ENCODE measurements around the gene LAG3.
"Not testable (repeated sequence)": the region's sequence is repeated elsewhere in the genome, so short reads cannot be mapped to it uniquely, and the experiment has no call there.

LAG3 gene

GRCh38 chr12:6772331-6772695 lies at the start of gene LAG3:
LAG3 (plus strand) TSS chr12:6772520; CDS start chr12:6772853, 333 bp downstream.
- peak within 1 kb of the TSS; percentile 59 for H3K4me3 Mint-ChIP-seq
- no peaks in the 10 kb centered on the region for H3K9me3 Mint-ChIP-seq
- H3K36me3 Mint-ChIP-seq, result no peaks in the 10 kb centered on the region
- H3K27me3 Mint-ChIP-seq, result peaks cover 99% of the 10 kb centered on the region
- peaks cover 62% of the 10 kb centered on the region for H3K4me1 Mint-ChIP-seq
- H3K27ac Mint-ChIP-seq, result peak within 1 kb of the TSS; percentile 64
- CTCF ChIA-PET, result interaction anchor here (1.7 to 1.8 kb wide), 2 partner anchors 9 to 19 kb away, joined by 4 to 7 read pairs; partner anchors contain the start of gene MLF2
- peak; percentile 68 for DNase-seq

GRCh38 chr12:6722863-6723262 lies 49.5 kb upstream of the LAG3 start:
- Mint-ChIP-seq H3K27ac (no peak overlapping the region), H3K36me3 (peaks cover 6% of the 10 kb centered on the region), H3K9me3 (no peaks in the 10 kb centered on the region), H3K4me3 (no peak overlapping the region), H3K4me1 (peaks cover 31% of the 10 kb centered on the region), H3K27me3 (peaks cover 8% of the 10 kb centered on the region)
- DNase-seq, result no peak
- CTCF ChIA-PET, result interaction anchor here (0.9 to 1.4 kb wide), 2 partner anchors 34 to 102 kb away, joined by 3 to 7 read pairs; partner anchors contain the start of gene ZNF384

GRCh38 chr12:6723607-6724408 lies 48.5 kb upstream of the LAG3 start, which contains the start of gene COPS7A:
COPS7A (plus strand) TSS chr12:6724046; CDS start chr12:6724657, 611 bp downstream.
- Mint-ChIP-seq H3K27ac (peak within 1 kb of the TSS; percentile 91), H3K27me3 (peaks cover 8% of the 10 kb centered on the region), H3K4me1 (peaks cover 31% of the 10 kb centered on the region), H3K36me3 (peaks cover 10% of the 10 kb centered on the region), H3K4me3 (peak within 1 kb of the TSS; percentile 88), H3K9me3 (no peaks in the 10 kb centered on the region)
- peak; percentile 99 for DNase-seq
- CTCF ChIA-PET, result interaction anchor here (0.9 to 1.7 kb wide), 5 partner anchors 25 to 101 kb away, joined by 3 to 7 read pairs (median 4); partner anchors contain the start of gene ZNF384

- Mint-ChIP-seq H3K36me3 (peaks cover 14% of the 10 kb centered on the region), H3K9me3 (no peaks in the 10 kb centered on the region), H3K27ac (peak overlapping the region; percentile 91), H3K4me3 (peak overlapping the region; percentile 88), H3K27me3 (peaks cover 8% of the 10 kb centered on the region), H3K4me1 (peaks cover 31% of the 10 kb centered on the region)
- no peak for DNase-seq
- CTCF ChIA-PET, result interaction anchor here (1.0 to 1.7 kb wide), 4 partner anchors 26 to 41 kb away, joined by 4 to 7 read pairs (median 4); partner anchors contain the start of gene ZNF384
Measured at GRCh38 chr12:6724409-6724797, 47.9 kb upstream of the LAG3 start.

- no peak for DNase-seq
Measured at GRCh38 chr12:6725350-6725749, 47.0 kb upstream of the LAG3 start.

GRCh38 chr12:6729186-6729585 lies 43.1 kb upstream of the LAG3 start:
- Mint-ChIP-seq H3K4me1 (peaks cover 19% of the 10 kb centered on the region), H3K27me3 (no peaks in the 10 kb centered on the region), H3K9me3 (no peaks in the 10 kb centered on the region), H3K36me3 (peaks cover 30% of the 10 kb centered on the region), H3K4me3 (no peak overlapping the region), H3K27ac (no peak overlapping the region)
- DNase-seq, result no peak
- CTCF ChIA-PET, result interaction anchor here (1.0 kb wide), 1 partner anchor 37 kb away, joined by 3 read pairs; no protein-coding TSS in a partner anchor

More at GRCh38 chr12:6725350-6725749, 47.0 kb upstream of the LAG3 start:
- peaks cover 4% of the 10 kb centered on the region for H3K27me3 Mint-ChIP-seq
- peak overlapping the region; percentile 88 for H3K4me3 Mint-ChIP-seq
- CTCF ChIA-PET, result interaction anchor here (0.9 to 1.7 kb wide), 4 partner anchors 29 to 110 kb away, joined by 3 to 4 read pairs (median 3); partner anchors contain the start of gene ZNF384
- peaks cover 23% of the 10 kb centered on the region for H3K36me3 Mint-ChIP-seq
- H3K27ac Mint-ChIP-seq, result peak overlapping the region; percentile 91
- H3K4me1 Mint-ChIP-seq, result peaks cover 31% of the 10 kb centered on the region
- H3K9me3 Mint-ChIP-seq, result no peaks in the 10 kb centered on the region

- CTCF ChIA-PET, result interaction anchor here (0.9 to 1.0 kb wide), 2 partner anchors 38 to 95 kb away, joined by 3 read pairs; no protein-coding TSS in a partner anchor
- Mint-ChIP-seq H3K27me3 (no peaks in the 10 kb centered on the region), H3K36me3 (peaks cover 35% of the 10 kb centered on the region), H3K4me1 (peaks cover 15% of the 10 kb centered on the region), H3K27ac (no peak overlapping the region), H3K9me3 (no peaks in the 10 kb centered on the region), H3K4me3 (no peak overlapping the region)
- DNase-seq, result no peak
Measured at GRCh38 chr12:6730169-6730568, 42.2 kb upstream of the LAG3 start.

- Mint-ChIP-seq H3K27ac (no peak overlapping the region), H3K27me3 (no peaks in the 10 kb centered on the region), H3K4me3 (no peak overlapping the region), H3K36me3 (peaks cover 23% of the 10 kb centered on the region), H3K9me3 (no peaks in the 10 kb centered on the region), H3K4me1 (peaks cover 13% of the 10 kb centered on the region)
- CTCF ChIA-PET, result interaction anchor here (1.1 to 2.8 kb wide), 3 partner anchors 19 to 101 kb away, joined by 3 to 8 read pairs (median 6); partner anchors contain the start of gene MLF2
- DNase-seq, result no peak
Measured at GRCh38 chr12:6734506-6735387, 37.6 kb upstream of the LAG3 start.

GRCh38 chr12:6735448-6736191 lies 36.7 kb upstream of the LAG3 start:
- peak; percentile 66 for DNase-seq
- peaks cover 17% of the 10 kb centered on the region for H3K36me3 Mint-ChIP-seq
- no peak overlapping the region for H3K27ac Mint-ChIP-seq
- H3K27me3 Mint-ChIP-seq, result no peaks in the 10 kb centered on the region
- no peaks in the 10 kb centered on the region for H3K9me3 Mint-ChIP-seq
- CTCF ChIA-PET, result interaction anchor here (1.1 to 2.8 kb wide), 3 partner anchors 14 to 88 kb away, joined by 3 to 8 read pairs (median 4); no protein-coding TSS in a partner anchor
- H3K4me3 Mint-ChIP-seq, result no peak overlapping the region
- H3K4me1 Mint-ChIP-seq, result peaks cover 13% of the 10 kb centered on the region

- Mint-ChIP-seq H3K27me3 (no peaks in the 10 kb centered on the region), H3K4me3 (no peak overlapping the region), H3K36me3 (peaks cover 11% of the 10 kb centered on the region), H3K9me3 (no peaks in the 10 kb centered on the region), H3K4me1 (peaks cover 13% of the 10 kb centered on the region), H3K27ac (no peak overlapping the region)
- CTCF ChIA-PET, result interaction anchor here (1.1 to 1.2 kb wide), 2 partner anchors 13 to 87 kb away, joined by 3 to 4 read pairs; no protein-coding TSS in a partner anchor
- DNase-seq, result no peak
Measured at GRCh38 chr12:6736754-6737153, 35.6 kb upstream of the LAG3 start.

GRCh38 chr12:6742080-6742479 lies 30.2 kb upstream of the LAG3 start:
- Mint-ChIP-seq H3K4me1 (peaks cover 31% of the 10 kb centered on the region), H3K36me3 (peaks cover 15% of the 10 kb centered on the region)
- H3K9me3 Mint-ChIP-seq, DNase-seq, H3K27ac Mint-ChIP-seq, H3K27me3 Mint-ChIP-seq, H3K4me3 Mint-ChIP-seq: not testable (repeated sequence)
- CTCF ChIA-PET, result interaction anchor here (1.4 kb wide), 1 partner anchor 11 kb away, joined by 4 read pairs; the partner anchor contains the start of gene MLF2

GRCh38 chr12:6742834-6743233 lies 29.5 kb upstream of the LAG3 start:
- H3K9me3 Mint-ChIP-seq, result peaks cover 4% of the 10 kb centered on the region
- H3K4me1 Mint-ChIP-seq, result peaks cover 34% of the 10 kb centered on the region
- no peak for DNase-seq
- CTCF ChIA-PET, result interaction anchor here (1.4 kb wide), 1 partner anchor 10 kb away, joined by 4 read pairs; the partner anchor contains the start of gene MLF2
- H3K4me3 Mint-ChIP-seq, result no peak overlapping the region
- no peaks in the 10 kb centered on the region for H3K27me3 Mint-ChIP-seq
- no peak overlapping the region for H3K27ac Mint-ChIP-seq
- H3K36me3 Mint-ChIP-seq, result peaks cover 23% of the 10 kb centered on the region

- CTCF ChIA-PET, result interaction anchor here (1.4 kb wide), 1 partner anchor 9 kb away, joined by 4 read pairs; the partner anchor contains the start of gene MLF2
- DNase-seq, H3K27ac Mint-ChIP-seq: not testable (repeated sequence)
Measured at GRCh38 chr12:6743300-6743699, 29.0 kb upstream of the LAG3 start.

More at GRCh38 chr12:6743300-6743699, 29.0 kb upstream of the LAG3 start:
- Mint-ChIP-seq H3K4me1 (peaks cover 34% of the 10 kb centered on the region), H3K36me3 (peaks cover 27% of the 10 kb centered on the region)
- not testable (repeated sequence) for H3K9me3 Mint-ChIP-seq, H3K27me3 Mint-ChIP-seq, H3K4me3 Mint-ChIP-seq

All from activated naive CD4-positive, alpha-beta T cell treated with anti-CD3 and anti-CD28 coated beads, Interleukin-2, amount 10 ng/mL, durations not matched to agents 7 days and 5 days (primary cell).